ENCODE data around the gene LARGE1.

DNA sequence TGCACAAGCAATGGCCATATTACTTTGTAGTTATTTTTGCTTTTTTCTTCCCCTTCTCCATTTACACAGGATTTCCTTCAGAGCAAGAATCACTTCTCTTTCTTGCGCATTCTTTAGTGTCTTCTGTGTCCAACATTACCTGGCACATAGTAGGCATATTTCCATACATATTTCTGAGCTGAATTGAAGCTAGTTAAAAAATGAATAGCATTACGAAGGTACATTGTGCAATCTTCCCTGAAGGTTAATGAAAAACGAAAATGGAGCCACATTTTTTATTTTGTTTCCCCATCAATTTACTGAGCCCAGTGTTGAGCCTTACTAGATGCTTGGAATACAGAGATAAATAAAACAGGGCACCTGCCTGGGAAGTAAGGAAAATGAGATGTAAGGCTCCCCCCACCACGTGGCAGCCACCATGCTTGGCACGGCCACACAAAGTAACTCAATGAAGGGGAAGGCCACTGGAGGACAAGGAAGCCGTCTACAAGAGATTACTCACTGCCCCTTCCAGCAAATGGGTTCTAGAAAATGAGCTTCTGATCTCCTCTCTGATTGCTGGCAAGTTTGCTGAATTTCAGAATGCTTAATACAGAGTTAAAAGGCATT is 381.9 kb downstream of the LARGE1 start:
- TF ChIP-seq POLR2A (IDR thresholded peaks at IDR 0.05): no peak
- TF ChIP-seq CTCF (IDR thresholded peaks at IDR 0.05): no peak

Data from body of pancreas (tissue), 4 donors.